ENCODE measurements around the gene ADGRV1. TPM values are rescaled to one million over a fixed set of nuclear protein-coding genes. Genes with fewer than 3 reads are reported as not detected.

Gene ADGRV1
- total RNA-seq, 1 donor from 2014 or later, result not detected

DNA sequence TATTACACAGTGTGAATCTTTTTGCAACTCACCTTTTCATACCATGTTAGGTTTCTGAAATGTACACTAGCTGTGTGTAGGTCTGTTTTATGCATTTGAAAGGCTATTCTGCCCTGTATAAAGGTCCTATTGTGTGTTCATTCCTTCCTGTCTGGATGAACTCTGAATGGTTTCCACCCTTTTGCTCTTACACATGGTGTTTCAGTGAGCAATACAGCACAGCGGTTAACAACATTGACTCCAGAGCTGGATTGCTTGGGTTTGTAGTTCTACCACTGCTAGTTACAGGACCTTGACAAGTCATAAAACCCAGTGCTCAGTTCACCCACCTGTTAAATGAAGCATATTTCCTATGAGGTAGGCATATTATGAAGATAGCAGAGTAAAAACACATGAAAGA is 331.6 kb downstream of the ADGRV1 start:
- TF ChIP-seq, protein P1, sequence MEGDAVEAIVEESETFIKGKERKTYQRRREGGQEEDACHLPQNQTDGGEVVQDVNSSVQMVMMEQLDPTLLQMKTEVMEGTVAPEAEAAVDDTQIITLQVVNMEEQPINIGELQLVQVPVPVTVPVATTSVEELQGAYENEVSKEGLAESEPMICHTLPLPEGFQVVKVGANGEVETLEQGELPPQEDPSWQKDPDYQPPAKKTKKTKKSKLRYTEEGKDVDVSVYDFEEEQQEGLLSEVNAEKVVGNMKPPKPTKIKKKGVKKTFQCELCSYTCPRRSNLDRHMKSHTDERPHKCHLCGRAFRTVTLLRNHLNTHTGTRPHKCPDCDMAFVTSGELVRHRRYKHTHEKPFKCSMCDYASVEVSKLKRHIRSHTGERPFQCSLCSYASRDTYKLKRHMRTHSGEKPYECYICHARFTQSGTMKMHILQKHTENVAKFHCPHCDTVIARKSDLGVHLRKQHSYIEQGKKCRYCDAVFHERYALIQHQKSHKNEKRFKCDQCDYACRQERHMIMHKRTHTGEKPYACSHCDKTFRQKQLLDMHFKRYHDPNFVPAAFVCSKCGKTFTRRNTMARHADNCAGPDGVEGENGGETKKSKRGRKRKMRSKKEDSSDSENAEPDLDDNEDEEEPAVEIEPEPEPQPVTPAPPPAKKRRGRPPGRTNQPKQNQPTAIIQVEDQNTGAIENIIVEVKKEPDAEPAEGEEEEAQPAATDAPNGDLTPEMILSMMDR (IDR thresholded peaks at IDR 0.05; ENCODE audit: borderline replicate concordance), result no peak
- intact Hi-C loops (cut with micrococcal nuclease), result no loop called here

DNA sequence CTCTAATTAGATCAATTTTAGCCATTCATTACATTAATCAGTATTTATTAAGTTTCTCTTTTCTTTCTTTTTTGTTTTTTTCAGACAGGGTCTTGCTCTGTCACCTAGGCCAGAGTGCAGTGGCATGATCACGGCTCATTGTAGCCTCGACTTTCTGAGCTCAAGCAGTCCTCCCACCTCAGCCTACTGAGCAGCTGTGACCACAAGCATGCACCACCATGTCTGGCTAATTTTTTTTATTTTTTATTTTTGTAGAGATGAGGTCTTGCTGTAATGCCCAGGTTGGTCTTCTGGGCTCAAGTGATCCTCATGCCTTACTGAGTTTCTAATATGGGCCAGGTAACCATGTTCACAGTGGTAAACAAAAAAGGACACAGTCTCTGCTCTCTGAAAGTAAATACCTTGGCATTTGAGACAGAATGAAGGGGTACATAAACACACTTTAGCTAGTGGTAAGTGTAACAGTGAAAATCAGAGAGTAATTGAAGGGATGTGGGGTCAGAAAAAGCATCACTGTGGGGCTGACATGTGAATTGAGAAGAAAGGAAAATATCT is 336.3 kb downstream of the ADGRV1 start:
- Histone ChIP-seq H3K4me1 (no peaks in the 10 kb centered on the region), H3K4me3 (no peak overlapping the region), H3K36me3 (no peaks in the 10 kb centered on the region), H3K9me3 (replicated peaks) (no peaks in the 10 kb centered on the region), H3K27ac (replicated peaks) (no peak overlapping the region), H3K27me3 (ENCODE audit: low read depth) (no peaks in the 10 kb centered on the region)
- no peak for DNase-seq
- TF ChIP-seq, protein P1 (IDR thresholded peaks at IDR 0.05; ENCODE audit: borderline replicate concordance), result no peak
- intact Hi-C loops (cut with micrococcal nuclease), result no loop called here

More for the DNA sequence above, 331.6 kb downstream of the ADGRV1 start:
- Histone ChIP-seq H3K4me3 (no peak overlapping the region), H3K4me1 (no peaks in the 10 kb centered on the region), H3K36me3 (no peaks in the 10 kb centered on the region), H3K27ac (replicated peaks) (no peak overlapping the region), H3K27me3 (ENCODE audit: low read depth) (no peaks in the 10 kb centered on the region), H3K9me3 (replicated peaks) (no peaks in the 10 kb centered on the region)
- no peak for DNase-seq

DNA sequence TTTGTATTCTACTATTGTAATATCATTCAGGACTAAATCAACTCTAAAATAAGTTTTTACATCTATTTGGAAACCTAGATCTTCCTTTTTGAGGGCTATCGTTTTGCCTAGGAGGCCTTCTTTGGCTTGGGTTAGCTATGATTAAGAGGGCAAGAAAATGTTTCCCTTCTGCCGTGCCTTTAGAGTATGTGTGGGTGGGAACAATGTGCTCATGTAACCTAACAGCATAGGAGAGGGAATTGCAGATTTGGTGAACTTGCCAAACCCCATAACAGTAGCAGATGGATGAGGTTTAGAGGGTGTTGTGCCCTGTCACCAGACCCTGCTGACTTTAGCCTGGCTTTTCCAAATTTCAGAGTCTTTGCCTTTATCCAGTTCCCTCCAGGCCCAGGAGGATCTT is 339.0 kb downstream of the ADGRV1 start:
- intact Hi-C loops (cut with micrococcal nuclease), result no loop called here
- TF ChIP-seq, protein P1 (IDR thresholded peaks at IDR 0.05; ENCODE audit: borderline replicate concordance), result no peak
- Histone ChIP-seq H3K27me3 (ENCODE audit: low read depth) (no peaks in the 10 kb centered on the region), H3K4me1 (no peaks in the 10 kb centered on the region), H3K9me3 (replicated peaks) (no peaks in the 10 kb centered on the region), H3K27ac (replicated peaks) (no peak overlapping the region), H3K4me3 (no peak overlapping the region), H3K36me3 (no peaks in the 10 kb centered on the region)
- no peak for DNase-seq

DNA sequence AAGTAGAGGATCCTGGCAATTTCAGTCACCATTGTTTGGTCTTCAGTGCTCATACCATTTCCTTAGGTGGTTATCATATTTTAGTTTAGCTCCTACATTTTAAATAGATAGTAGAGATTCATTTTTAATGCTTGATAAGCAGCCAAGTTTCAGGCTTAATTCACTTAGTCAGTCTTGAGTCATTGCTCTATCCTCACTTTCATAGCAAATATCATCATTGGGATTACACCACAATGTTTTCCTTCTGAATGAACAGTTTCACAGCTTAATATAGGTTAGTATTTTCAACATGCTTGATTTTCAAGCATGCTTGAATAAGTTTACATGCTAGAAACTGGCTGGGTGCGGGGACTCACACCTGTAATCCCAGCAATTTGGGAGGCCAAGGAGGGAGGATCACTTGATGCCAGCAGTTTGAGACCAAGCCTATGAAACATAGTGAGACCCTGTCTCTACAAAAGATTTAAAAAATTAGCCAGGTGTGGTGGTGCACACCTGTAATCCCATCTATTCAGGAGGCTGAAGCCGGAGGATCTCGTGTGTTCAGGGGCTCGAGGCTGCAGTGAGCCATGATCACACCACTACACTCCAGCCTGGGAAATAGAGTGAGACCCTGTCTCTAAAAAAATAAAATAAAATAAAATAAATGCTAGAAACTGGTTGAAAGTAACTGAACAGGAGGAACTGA is 339.9 kb downstream of the ADGRV1 start:
- H3K4me1 ChIP-seq, result no peaks in the 10 kb centered on the region
- no peak overlapping the region for H3K27ac ChIP-seq (replicated peaks)
- H3K4me3 ChIP-seq, result no peak overlapping the region
- H3K27me3 ChIP-seq (ENCODE audit: low read depth), result no peaks in the 10 kb centered on the region
- TF ChIP-seq, protein P1 (IDR thresholded peaks at IDR 0.05; ENCODE audit: borderline replicate concordance), result no peak
- H3K36me3 ChIP-seq, result no peaks in the 10 kb centered on the region
- no peaks in the 10 kb centered on the region for H3K9me3 ChIP-seq (replicated peaks)
- intact Hi-C loops (cut with micrococcal nuclease), result no loop called here
- no peak for DNase-seq

DNA sequence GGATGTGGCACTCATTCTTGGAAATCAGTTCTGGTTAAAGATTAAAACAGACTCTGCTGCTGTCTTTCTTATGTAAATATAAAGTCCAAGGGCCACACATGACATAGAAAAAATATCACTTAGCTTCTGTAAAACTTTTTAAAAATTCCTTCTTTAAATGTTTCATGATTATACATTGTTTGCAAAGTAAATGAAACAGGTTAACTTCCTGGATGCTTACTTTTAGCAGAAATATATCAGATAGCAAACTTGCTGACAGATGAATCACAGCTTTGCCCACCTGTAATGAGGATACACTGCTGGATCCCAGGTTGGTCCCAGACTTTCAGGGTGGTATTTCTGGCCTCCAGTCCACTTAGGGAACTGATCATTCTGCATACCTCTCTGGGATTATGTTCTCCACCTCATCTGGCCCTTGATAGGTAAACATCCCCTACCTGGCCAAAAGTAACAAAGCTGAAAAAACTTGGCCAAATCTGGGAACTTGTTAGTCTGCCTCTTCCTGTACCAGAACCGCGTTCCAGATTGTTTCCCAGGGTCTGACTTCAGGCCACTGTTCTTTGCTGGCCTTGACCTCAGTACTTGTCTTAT is 340.5 kb downstream of the ADGRV1 start:
- H3K27me3 ChIP-seq (ENCODE audit: low read depth), result no peaks in the 10 kb centered on the region
- no peak overlapping the region for H3K27ac ChIP-seq (replicated peaks)
- no peak for DNase-seq
- intact Hi-C loops (cut with micrococcal nuclease), result no loop called here
- no peaks in the 10 kb centered on the region for H3K4me1 ChIP-seq
- TF ChIP-seq, protein P1 (IDR thresholded peaks at IDR 0.05; ENCODE audit: borderline replicate concordance), result no peak
- H3K4me3 ChIP-seq, result no peak overlapping the region
- H3K9me3 ChIP-seq (replicated peaks), result no peaks in the 10 kb centered on the region
- H3K36me3 ChIP-seq, result no peaks in the 10 kb centered on the region

All from left ventricle myocardium inferior (tissue), 1 donor.